ENCODE data around the gene LRP5. TPM values are rescaled to one million over a fixed set of nuclear protein-coding genes. Genes with fewer than 3 reads are reported as not detected.

LRP5 gene
- polyA plus RNA-seq, 3 donors = 0.23 to 0.29 TPM; not detected in 1

- no peaks in the 10 kb centered on the region for H3K36me3 Mint-ChIP-seq
- Histone ChIP-seq H3K4me3 (replicated peaks in 1 of 3; ENCODE audit: low read depth in 2 of 3, low read length in 3 of 3) (no peak overlapping the region), H3K27ac (ENCODE audit: low read depth in 1 of 2, low read length in 2 of 2) (no peak overlapping the region)
Measured at GRCh38 chr11:68331338-68331947, 19.1 kb downstream of the LRP5 start.

DNA sequence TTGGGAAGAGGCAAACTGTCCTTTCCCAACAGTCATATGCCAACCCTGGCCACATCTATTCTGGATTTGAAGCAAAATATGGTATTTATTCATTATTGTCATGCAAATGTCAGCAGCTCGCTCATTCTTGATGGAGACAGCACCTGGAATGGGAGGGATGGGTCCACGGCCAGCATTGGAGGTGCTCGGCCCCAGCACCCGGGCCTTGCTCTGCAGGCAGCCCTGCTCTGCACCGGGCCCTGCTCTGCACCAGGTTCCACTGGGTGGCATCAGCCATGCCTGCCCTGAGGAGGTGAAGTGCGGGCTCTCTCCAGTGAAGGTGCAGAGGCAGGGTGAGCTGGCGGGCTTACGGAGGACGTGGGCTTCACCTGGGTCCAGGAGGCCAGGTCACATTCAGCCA lies 19.8 kb downstream of the LRP5 start:
- 97% methylated on average over 6 of the region's 9 CpGs for WGBS (ENCODE audit: insufficient coverage)
- H3K4me3 Mint-ChIP-seq = no peak overlapping the region
- H4K20me1 ChIP-seq (ENCODE audit: insufficient read depth, low read length) = no peaks in the 10 kb centered on the region
- no peak overlapping the region for H3K27ac ChIP-seq (ENCODE audit: low read depth in 1 of 2, low read length in 2 of 2)
- H3K9me3 ChIP-seq (replicated peaks in 1 of 2; ENCODE audit: control insufficient read depth in 1 of 2, insufficient read depth in 1 of 2, low read length in 2 of 2) = no peaks in the 10 kb centered on the region
- H3K27me3 Mint-ChIP-seq (ENCODE audit: low read depth in 3 of 3) = peaks cover 3 to 17% (median 15%) of the 10 kb centered on the region in 3 donors
- H3K36me3 Mint-ChIP-seq = no peaks in the 10 kb centered on the region
- no peak for TF ChIP-seq CTCF (IDR thresholded peaks at IDR 0.05)
- no peak overlapping the region for H3K27ac Mint-ChIP-seq
- H3K4me3 ChIP-seq (replicated peaks in 1 of 3; ENCODE audit: low read depth in 2 of 3, low read length in 3 of 3) = no peak overlapping the region
- no peak overlapping the region for H3K4me2 ChIP-seq (replicated peaks; ENCODE audit: extremely low read depth, low read length, poor library complexity, severe bottlenecking)
- peaks cover 0 to 3% (median 0%) of the 10 kb centered on the region in 7 donors for H3K9me3 Mint-ChIP-seq
- intact Hi-C loops (cut with micrococcal nuclease) = no loop called here
- peaks cover 32 to 37% of the 10 kb centered on the region in 2 donors for H3K4me1 ChIP-seq (ENCODE audit: control insufficient read depth in 1 of 2, insufficient read depth in 2 of 2, low read length in 2 of 2)
- H2AFZ ChIP-seq (ENCODE audit: insufficient read depth, low read depth, low read length, poor library complexity, severe bottlenecking) = no peak overlapping the region
- DNase-seq = no peak
- H3K9ac ChIP-seq (ENCODE audit: insufficient read depth, low read length, poor library complexity, severe bottlenecking) = no peak overlapping the region
- H3K27me3 ChIP-seq (ENCODE audit: control insufficient read depth in 2 of 2, insufficient read depth in 2 of 2, low read length in 2 of 2) = peaks cover 0 to 6% of the 10 kb centered on the region in 2 donors
- no peaks in the 10 kb centered on the region for H3K79me2 ChIP-seq (ENCODE audit: insufficient read depth, low read length)
- H3K36me3 ChIP-seq (replicated peaks in 1 of 2; ENCODE audit: control insufficient read depth in 1 of 2, insufficient read depth in 2 of 2, low read length in 2 of 2) = no peaks in the 10 kb centered on the region
- H3K4me1 Mint-ChIP-seq = peaks cover 41% of the 10 kb centered on the region

More at GRCh38 chr11:68331338-68331947, 19.1 kb downstream of the LRP5 start:
- intact Hi-C loops (cut with micrococcal nuclease) = no loop called here
- Mint-ChIP-seq H3K4me1 (peaks cover 36% of the 10 kb centered on the region), H3K27ac (no peak overlapping the region), H3K27me3 (ENCODE audit: low read depth in 3 of 3) (peaks cover 3 to 17% (median 15%) of the 10 kb centered on the region in 3 donors), H3K9me3 (peaks cover 0 to 3% (median 0%) of the 10 kb centered on the region in 7 donors), H3K4me3 (peak overlapping the region in 1 of 2 donors; percentile 35)
- 29% methylated on average over 9 of the region's 14 CpGs for WGBS (ENCODE audit: insufficient coverage)
- no peak overlapping the region for H3K4me2 ChIP-seq (replicated peaks; ENCODE audit: extremely low read depth, low read length, poor library complexity, severe bottlenecking)
- peaks cover 29 to 33% of the 10 kb centered on the region in 2 donors for H3K4me1 ChIP-seq (ENCODE audit: control insufficient read depth in 1 of 2, insufficient read depth in 2 of 2, low read length in 2 of 2)
- H2AFZ ChIP-seq (ENCODE audit: insufficient read depth, low read depth, low read length, poor library complexity, severe bottlenecking) = no peak overlapping the region
- H4K20me1 ChIP-seq (ENCODE audit: insufficient read depth, low read length) = no peaks in the 10 kb centered on the region
- H3K9ac ChIP-seq (ENCODE audit: insufficient read depth, low read length, poor library complexity, severe bottlenecking) = no peak overlapping the region
- H3K36me3 ChIP-seq (replicated peaks in 1 of 2; ENCODE audit: control insufficient read depth in 1 of 2, insufficient read depth in 2 of 2, low read length in 2 of 2) = no peaks in the 10 kb centered on the region
- no peaks in the 10 kb centered on the region for H3K79me2 ChIP-seq (ENCODE audit: insufficient read depth, low read length)
- no peak for DNase-seq
- TF ChIP-seq CTCF (IDR thresholded peaks at IDR 0.05) = no peak
- no peaks in the 10 kb centered on the region for H3K9me3 ChIP-seq (replicated peaks in 1 of 2; ENCODE audit: control insufficient read depth in 1 of 2, insufficient read depth in 1 of 2, low read length in 2 of 2)
- peaks cover 0 to 6% of the 10 kb centered on the region in 2 donors for H3K27me3 ChIP-seq (ENCODE audit: control insufficient read depth in 2 of 2, insufficient read depth in 2 of 2, low read length in 2 of 2)

Measured in CD14-positive monocyte (primary cell).